CD4-positive, alpha-beta T cell treated with Interleukin-4 for 4 hours (primary cell): Measurements from ENCODE around the gene EPC2.
A peak's percentile ranks its signal among the peaks of the same experiment; 100 is the strongest.

Experiments
- DNase-seq: peaks from one replicate; pipeline ENCODE4 v3.0.0-alpha.2; 2020

The EPC2 gene

DNA sequence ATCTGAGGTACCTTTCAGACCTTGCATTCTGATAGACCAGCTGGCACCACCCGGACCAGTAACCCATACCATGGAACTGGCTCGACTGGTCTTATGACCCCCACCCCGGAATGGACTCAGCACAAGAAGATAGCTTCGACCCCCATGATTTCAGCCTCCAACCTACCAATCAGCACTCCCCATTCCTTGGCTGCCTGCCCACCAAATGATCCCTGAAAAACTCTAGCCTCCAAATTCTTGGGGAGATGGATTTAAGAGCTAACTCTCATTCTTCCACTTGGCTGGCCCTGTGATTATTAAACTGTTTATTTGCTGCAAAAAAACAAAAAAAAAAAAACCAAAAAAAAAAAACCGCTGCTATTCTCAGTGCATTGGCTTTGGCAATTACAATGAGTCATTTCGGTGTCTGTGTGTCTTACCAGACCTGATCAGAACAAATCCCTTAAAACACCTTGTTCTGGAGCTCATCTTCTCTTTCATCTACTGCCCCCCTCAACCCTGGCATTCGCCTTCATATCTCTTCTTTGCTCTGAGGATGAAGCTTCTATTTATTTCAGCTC, 170.4 kb downstream of the EPC2 start:
- DNase-seq, result peak; percentile 7

DNA sequence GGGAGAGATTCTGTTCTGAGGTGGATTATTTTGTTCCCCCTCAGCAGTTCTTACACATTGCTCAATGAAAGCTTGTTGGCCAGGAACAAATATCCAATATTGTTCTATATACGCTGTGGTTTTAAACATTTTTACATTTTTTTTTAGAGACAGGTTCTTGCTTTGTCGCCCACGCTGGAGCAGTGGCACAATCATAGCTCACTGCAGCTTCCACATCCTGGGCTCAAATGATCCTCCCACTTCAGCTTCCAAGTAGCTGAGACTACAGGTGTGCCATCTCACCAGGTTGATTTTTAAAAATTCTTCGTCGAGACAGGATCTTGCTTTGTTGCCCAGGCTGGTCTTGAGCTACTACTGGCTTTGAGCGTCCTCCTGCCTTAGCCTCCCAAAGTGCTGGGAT, 171.6 kb downstream of the EPC2 start:
- no peak for DNase-seq

DNA sequence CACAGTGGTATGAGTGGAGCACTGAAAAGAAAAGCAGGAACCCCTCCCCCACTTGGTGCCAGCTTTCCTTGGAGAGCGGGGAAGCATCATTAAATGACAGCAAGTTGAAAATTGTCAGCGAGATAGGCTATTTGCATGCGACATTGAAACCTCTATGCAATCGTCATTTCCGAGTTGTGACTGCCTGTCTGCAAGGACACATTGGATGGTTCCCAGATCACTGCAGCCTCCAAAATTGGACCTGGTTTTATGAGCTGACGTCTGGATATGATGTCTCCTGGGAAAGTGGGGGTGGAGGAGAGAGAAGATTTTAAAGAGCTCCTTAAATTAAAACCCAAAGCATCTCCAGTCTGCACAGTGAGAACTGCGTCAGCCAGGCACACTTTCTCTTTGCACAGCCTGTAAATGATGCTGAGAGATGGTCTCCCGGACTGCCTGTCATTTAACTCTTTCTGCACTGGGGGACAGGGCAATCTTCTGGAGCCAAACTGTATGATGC, 172.7 kb downstream of the EPC2 start:
- no peak for DNase-seq

- DNase-seq, result no peak
These were observed 174.6 kb downstream of the EPC2 start for GRCh38 chr2:148819019-148819585.

DNA sequence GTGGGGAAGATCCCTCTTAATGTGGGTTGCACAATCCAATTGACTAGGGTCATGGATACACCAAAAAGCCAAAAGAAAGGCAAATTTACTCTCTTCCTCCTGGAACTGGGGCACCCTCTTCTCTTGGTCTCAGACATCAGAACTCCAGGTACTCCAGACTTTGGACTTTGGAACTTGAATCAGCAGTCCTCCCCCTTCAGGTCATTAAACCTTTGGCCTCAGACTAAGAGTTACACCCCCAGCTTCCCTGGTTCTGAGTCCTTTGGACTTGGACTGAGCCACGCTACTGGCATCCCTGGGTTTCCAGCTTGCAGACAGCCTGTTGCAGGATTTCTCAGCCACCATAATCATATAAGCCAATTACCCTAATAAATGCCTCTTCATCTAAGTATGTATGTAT, 179.6 kb downstream of the EPC2 start:
- no peak for DNase-seq

DNA sequence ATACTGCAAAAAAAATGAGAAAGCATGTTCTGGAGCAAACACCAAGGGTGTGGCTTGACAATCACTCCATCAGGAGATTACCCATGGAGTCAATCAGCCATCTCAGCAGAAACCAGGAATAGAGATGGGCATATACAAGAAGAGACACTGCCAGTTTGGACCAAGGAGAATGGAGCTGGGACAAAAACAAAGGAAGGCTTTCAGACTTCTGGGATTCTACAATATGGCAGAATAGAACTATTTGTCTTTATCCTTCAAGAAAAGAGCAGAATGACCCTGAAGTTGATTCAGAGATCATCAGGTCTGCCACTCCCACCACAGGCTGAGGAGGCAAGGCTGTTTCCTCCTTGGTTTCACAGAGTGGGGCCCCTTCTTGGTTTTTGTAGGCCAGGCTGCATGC, 182.2 kb downstream of the EPC2 start:
- no peak for DNase-seq

DNA sequence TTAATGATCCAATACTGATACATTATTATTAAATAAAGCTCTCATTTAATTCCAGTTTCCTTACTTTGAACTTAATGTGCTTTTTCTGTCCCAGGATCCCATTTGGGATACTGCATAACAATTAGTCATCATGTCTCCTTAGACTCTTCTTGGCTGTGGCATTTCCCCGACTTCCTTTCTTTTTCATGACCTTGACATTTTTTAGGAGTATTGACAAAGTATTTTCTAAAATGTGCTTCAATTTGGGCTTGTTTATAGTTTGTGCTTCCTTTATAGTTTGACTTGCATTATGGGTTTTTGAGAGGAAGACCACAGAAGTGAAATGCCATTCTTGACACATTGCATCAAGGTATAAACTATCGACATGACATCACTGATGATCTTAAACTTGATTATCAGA, 184.4 kb downstream of the EPC2 start:
- no peak for DNase-seq

DNA sequence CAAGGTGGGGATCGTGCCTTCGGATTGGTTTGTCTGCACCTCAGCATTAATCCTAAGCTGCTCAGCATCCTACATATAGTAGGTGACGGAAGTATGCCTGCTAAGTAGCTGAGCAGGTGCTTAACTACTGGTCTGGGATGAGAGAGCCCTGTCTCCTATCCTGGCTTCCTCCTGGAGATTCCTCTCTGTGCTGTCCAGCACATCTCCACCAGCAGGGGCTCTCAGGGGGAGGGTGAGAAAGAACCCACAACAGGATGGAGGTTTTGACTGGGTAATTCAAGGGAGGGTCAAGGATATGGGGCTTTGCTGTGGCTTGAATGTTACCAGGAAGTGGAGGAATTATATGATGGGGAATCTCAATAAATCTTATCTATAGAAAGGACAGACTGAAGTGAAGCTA, 185.1 kb downstream of the EPC2 start:
- DNase-seq, result no peak

DNA sequence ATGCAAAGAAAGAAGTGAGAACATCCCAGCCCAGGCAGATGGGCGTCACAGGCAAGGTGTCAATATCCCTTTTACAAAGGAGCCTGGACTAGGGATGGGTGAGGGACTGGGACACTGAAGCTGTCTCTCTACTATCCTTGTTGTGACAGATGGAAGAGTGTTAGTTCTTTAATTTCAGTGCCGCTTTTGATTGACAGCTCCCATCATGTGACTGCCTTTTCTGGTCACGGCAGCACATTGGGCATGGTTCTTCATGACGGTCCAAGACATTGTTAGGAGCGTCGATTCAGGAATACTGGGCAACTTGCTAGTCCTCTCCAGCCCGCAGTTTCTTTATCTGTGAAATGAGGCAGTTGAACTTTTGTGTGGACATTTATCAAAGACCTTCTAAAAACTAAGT, 188.1 kb downstream of the EPC2 start:
- DNase-seq, result no peak
